GM12873 (cell line): ENCODE measurements around the gene NR1H4.

Experiments used
- TF ChIP-seq, protein P1 (sequence below): IDR thresholded peaks from 2 replicates; pipeline ENCODE4 v1.5.1; 2012; ENCODE audit warnings: low read depth, mild to moderate bottlenecking, moderate library complexity, low read length, control low read depth; ENCODE audit not compliant: insufficient read depth; ENCODE audit errors: missing control alignments

NR1H4 gene

DNA sequence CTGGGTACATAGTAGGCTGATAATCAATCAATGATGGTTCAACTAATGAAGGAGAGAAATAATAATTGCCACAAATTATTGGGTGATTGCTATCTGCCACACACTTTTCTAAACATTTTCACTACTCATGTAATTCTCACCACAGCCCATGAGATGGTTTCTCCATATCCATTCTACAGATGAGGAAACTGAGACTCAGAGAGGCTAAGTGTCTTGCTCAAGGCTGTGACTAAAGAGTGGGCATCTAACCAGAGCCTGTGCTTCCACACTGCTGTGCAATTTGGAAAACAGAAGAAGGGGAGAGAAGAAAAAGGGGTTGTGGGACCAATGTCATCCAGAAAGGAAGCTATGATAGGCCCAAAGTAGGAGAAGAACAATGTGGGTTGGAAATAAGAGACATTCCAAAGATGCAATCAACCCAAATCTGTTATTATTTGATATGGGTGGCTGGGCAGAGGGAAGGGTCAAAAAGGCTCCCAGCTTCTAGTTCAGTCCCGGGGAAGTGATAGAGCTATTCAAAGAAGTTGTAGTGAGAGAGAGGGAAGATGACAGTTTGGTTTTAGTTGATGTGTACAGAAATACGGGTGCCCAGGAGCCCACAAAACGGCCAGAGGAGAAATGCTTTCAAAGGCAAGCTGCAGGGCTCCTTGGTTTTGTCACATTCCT, 483 bp upstream of the NR1H4 start:
- TF ChIP-seq, protein P1, sequence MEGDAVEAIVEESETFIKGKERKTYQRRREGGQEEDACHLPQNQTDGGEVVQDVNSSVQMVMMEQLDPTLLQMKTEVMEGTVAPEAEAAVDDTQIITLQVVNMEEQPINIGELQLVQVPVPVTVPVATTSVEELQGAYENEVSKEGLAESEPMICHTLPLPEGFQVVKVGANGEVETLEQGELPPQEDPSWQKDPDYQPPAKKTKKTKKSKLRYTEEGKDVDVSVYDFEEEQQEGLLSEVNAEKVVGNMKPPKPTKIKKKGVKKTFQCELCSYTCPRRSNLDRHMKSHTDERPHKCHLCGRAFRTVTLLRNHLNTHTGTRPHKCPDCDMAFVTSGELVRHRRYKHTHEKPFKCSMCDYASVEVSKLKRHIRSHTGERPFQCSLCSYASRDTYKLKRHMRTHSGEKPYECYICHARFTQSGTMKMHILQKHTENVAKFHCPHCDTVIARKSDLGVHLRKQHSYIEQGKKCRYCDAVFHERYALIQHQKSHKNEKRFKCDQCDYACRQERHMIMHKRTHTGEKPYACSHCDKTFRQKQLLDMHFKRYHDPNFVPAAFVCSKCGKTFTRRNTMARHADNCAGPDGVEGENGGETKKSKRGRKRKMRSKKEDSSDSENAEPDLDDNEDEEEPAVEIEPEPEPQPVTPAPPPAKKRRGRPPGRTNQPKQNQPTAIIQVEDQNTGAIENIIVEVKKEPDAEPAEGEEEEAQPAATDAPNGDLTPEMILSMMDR, result no peak

DNA sequence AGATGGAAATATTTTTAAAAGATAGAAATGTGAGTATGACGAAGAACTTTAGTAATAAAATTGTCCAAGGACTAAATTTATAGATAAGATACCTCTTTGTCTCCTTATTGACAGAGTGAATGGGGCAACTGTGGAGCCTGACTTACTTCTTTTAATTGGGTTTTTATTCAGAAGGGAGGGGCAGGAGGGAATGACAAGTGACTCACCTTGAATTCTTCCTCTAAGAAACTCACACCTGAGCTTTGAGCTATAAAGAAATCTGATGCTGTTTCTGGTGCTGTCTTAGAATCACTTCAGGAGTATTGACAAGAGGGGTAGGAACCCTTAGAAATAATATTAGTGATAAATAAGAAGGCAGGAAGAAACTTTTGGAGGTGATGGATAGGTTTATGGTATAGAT, 951 bp downstream of the NR1H4 start:
- TF ChIP-seq, protein P1, result no peak

DNA sequence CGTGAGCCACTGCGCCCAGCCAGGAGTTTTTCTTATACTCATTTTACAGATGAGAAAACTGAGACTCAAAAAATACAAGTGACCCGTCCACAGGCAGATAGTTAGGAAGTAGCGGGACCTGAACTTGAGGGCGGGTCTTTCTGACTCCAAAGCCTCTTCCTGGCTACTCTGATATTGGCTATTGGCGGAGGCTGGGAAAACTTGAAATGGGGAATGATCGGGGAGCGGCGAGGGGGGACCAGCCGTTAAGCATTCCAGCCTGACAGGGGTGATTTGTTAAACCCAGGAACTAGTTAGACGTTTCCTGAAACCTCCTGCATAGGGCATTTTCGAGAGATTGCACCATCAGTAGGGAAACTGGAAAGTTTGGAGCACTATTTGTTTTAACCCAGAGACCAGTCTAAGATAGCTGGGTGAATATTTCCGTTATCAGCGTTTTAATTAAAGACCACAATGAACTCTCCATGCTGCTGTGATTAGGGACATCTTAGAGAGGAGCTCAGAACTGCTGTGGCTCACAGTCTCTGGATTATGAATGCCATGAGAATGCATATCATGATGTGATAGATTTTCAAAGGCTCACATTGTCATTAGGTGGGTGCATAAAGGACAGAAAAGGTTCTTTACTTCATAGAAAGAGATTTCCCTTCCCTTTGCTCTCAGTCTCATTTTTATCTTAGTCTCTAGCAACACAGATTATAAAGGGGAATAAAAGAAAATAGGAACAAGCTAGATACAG, 2.5 kb downstream of the NR1H4 start:
- TF ChIP-seq, protein P1, result no peak

DNA sequence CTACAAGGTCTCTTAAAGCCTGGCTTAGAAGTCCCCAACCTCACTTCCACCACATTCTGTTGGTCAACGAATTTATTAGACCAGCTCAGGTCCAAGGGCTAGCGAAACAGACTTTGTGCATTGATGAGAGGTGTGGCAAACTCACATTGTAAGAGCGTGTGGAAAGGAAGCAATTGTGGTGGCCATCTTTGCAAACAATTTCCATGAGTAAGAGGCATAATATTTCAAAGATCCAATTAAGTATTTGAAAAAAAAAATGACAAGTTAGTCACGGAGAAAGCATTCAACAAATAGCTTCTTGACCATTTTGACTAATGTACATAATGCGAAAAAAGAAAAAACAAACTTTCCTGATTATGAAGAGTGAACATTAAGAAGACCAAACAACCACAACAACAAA, 7.4 kb downstream of the NR1H4 start:
- TF ChIP-seq, protein P1, result no peak

DNA sequence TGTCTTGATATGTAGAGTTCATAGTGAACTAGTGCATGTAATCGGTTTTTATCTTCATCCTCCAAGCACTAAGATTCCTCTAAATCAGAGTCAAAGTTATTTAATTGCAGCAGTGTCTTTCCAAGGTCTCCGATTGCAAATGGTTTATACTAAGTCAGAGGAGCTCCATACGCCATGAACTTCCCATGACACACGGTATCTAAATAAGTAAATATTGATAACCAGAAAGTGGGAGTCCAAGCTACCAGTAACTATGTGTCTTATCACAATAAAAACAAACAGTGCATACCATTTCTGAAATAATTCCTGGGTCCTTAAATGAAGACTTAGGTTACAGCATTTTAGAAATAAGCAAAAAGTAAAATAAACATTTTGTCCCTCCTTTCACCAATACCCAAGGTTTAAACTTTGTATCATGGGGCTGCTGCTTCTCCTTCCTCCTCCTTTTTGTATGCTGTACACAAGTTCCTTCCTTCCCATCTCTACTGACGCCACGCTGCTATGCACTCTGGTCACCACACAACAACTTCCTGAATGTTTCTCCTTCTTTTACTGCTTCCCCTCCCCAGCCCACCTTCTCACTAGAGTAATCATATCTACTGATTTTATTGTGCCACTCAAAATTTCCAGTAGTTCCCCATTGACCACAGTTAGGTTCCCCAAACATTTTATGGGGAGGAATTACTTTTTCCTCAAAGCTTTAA, 10.7 kb downstream of the NR1H4 start:
- TF ChIP-seq, protein P1, result no peak

DNA sequence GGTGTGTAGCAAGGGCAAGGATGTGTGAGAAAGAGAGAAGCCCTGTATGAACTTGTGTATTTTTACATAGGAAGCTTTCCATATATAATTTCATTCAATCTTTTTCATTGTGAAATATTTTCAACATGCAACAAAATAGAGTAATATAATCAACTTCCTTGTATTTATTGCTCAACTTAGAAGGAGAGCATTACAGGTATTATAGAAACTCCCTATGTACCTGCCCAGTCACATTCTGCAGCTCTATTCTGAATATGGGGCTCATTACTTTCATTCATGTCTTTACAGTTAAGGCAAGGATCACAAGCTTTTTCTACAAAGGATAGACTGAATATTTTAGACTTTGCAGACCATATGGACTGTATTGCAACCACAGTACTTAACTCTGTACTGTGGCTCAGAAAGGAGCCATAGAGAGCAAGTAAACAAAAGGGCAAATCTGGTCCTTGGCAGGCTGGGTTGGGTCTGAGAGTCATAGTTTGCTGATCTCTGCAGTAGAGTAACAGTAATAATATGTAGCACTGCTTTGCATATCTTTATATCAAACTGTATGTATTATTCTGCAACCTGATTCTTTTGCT, 11.3 kb downstream of the NR1H4 start:
- TF ChIP-seq, protein P1, result no peak

DNA sequence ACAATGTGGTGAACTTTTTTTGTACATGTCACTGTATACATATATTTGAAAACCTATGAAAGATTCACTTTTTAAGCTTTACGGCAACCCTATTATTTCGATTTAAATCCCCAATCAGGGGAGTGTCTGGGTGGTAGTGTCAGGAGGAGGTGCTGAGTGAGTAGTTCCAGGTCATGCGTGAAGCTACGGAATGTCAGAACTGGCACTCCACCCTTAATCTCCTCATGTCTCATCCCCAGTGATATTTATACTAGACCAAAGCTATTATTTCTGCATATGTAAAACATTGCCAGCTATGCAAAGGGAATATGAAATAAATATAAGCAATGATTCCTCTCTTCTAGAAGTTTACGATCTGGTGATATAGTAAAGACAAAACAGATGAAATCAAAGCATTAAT, 12.3 kb downstream of the NR1H4 start:
- TF ChIP-seq, protein P1, result no peak
